NCI-H2107 treated with DMSO at 0.1 percent for 48 hours (cell line): Measurements from ENCODE around the gene HSD3B1.
"Not testable (repeated sequence)": the region's sequence is repeated elsewhere in the genome, so short reads cannot be mapped to it uniquely, and the experiment has no call there.

Experiments
- DNase-seq: peaks from one replicate; lab custom pipeline; 2025; ENCODE audit not compliant: unreplicated experiment; lab: John Stamatoyannopoulos, UW

Gene HSD3B1

GRCh38 chr1:119551218-119551617 is 44.2 kb downstream of the HSD3B1 start:
- no peak for DNase-seq

GRCh38 chr1:119552656-119553055 is 45.6 kb downstream of the HSD3B1 start:
- DNase-seq, result not testable (repeated sequence)

- DNase-seq, result not testable (repeated sequence)
These were observed 46.5 kb downstream of the HSD3B1 start for GRCh38 chr1:119553302-119554071.

GRCh38 chr1:119554183-119554582 is 47.2 kb downstream of the HSD3B1 start:
- DNase-seq, result peak; percentile 35

- DNase-seq, result no peak
These were observed 49.4 kb downstream of the HSD3B1 start for GRCh38 chr1:119556423-119556822.

- DNase-seq, result not testable (repeated sequence)
These were observed 53.4 kb downstream of the HSD3B1 start for GRCh38 chr1:119560402-119560801.

- DNase-seq, result no peak
These were observed 57.5 kb downstream of the HSD3B1 start for GRCh38 chr1:119564548-119564947.
